RPMI7951 (cell line): ENCODE results near the gene ANKRD9. TPM values are rescaled to one million over a fixed set of nuclear protein-coding genes. Genes with fewer than 3 reads are reported as not detected.

Source experiments
- DNase-seq: peaks from one replicate; pipeline ENCODE4 v3.0.0-alpha.2; 2012; ENCODE audit warnings: low read depth
- total RNA-seq: library from RNA; depleted of rRNA; stranded (reverse); fragments of >200 nt; shearing (Covaris generic); gene quantifications from 2 replicates; pipeline ENCODE4 v1.2.3, GENCODE V29; 2014; rRNA removed

ANKRD9 gene
- total RNA-seq, 1 experiment from 2014 or later: 6.8 TPM

DNA sequence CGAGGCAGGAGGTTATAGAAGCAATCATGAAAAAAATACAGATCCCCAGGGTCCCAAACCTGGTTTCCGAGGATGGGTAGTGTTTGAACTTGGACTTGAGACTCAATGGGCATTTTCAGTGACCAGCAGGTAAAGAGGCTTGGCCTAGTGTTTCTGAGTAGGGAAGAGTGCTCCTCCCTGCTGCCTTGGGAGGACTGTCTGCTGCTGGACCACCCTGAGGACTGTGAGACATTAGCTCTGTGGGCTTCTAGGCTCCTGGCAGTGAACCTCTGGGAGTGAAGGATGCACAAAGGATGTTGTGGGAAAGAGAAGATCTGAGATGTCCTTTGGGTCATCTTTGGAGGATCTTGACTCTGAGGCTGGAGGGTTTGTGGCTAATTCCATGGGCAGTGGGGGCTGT lies 30.5 kb downstream of the ANKRD9 start:
- DNase-seq: no peak

- DNase-seq: no peak
These were observed 34.6 kb downstream of the ANKRD9 start for GRCh38 chr14:102474934-102475333.

- DNase-seq: no peak
These were observed 36.0 kb downstream of the ANKRD9 start for GRCh38 chr14:102473559-102473958.

GRCh38 chr14:102472791-102473150 lies 36.8 kb downstream of the ANKRD9 start:
- DNase-seq: no peak

GRCh38 chr14:102471921-102472790 lies 37.4 kb downstream of the ANKRD9 start:
- DNase-seq: no peak

GRCh38 chr14:102469261-102469660 lies 40.3 kb downstream of the ANKRD9 start:
- DNase-seq: no peak

DNA sequence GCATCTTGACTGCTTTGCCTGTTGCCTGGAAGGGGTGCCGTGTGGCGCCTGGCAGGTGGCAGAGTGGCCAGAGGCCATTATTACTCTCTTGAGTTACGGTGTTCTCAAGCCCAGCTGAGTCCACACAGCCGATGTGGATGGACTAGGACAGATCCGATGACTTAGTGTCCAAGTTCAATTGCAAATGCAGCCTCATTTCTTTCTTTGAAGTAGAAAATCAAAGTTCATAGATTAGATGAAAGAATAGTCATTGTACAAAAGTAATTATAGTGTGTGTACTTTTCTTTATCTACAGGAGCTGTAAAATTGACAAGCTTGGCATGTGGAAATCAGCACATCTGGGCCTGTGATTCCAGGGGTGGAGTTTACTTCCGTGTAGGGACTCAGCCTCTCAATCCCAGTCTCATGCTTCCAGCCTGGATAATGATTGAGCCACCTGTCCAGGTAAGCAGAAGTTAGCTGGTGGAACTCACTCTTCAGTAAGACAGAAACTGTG lies 44.7 kb downstream of the ANKRD9 start:
- DNase-seq: no peak

DNA sequence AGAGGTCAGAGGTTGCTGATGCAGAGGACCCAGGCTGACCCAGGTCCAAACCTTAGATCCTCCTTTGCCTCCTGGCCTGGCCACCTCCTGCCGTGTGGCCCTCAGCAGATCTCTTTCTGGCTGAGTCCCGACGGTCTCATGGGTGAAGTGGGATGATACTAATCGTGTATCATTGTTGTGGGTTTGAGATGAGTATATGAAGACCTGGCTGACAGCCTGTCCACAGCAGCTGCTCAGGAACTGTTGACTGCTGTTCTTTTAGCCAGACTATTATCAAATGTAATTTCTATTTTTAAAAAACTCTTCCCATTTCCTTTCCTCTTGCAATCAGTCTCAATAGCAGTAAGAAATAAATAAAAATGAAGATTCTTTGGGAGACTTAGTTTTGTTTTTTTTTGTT lies 45.6 kb downstream of the ANKRD9 start:
- DNase-seq: no peak

GRCh38 chr14:102462391-102462790 lies 47.2 kb downstream of the ANKRD9 start:
- DNase-seq: no peak

GRCh38 chr14:102461490-102462338 lies 47.9 kb downstream of the ANKRD9 start:
- no peak for DNase-seq

GRCh38 chr14:102457509-102457908 lies 52.1 kb downstream of the ANKRD9 start:
- no peak for DNase-seq

DNA sequence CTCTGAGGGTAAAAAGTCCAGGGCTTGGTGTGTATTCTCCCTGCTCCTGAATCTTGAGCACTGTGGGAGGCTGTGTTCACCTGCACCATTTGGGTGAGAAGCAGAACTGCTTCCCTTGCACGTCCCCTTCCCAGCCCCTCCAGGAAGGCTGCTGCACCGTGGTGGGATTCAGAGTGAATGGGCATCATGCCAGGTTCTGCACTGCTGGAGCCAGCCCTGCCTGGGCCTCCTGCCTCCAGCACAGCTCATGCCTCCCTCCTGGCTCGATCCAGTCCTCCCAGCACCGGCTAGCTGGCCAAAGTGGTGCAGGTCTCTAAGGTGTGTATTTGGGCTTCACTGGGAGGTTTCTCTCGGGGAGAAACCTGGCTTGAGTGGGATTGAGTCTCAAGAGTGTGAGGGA lies 54.9 kb downstream of the ANKRD9 start:
- no peak for DNase-seq

DNA sequence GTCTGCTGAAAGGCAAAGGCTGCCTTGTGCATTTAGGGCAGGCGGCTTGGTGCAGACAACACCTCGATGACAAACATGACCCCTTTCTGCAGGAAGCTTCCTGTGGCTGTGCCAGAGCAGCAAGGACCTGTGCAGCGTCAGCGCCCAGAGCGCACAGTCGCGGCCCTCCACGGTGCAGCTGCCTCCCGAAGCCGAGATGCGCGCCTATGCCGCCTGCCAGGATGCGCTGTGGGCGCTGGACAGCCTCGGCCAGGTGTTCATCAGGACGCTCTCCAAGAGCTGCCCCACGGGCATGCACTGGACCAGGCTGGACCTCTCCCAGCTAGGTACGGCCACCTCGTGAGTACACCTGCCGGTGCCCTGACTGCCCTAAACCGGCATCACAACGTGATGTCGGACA lies 57.3 kb downstream of the ANKRD9 start:
- no peak for DNase-seq

Other genes starting within 250 kb of the ANKRD9 start
- gene MOK, start 204.6 kb downstream of the ANKRD9 start, total RNA-seq: 32.8 and 38.4 TPM in 2 replicates
- gene ZNF839, start 190.0 kb downstream of the ANKRD9 start, total RNA-seq: 2.3 and 4.0 TPM in 2 replicates
- gene CINP, start 146.9 kb downstream of the ANKRD9 start, total RNA-seq: 56.7 and 59.1 TPM in 2 replicates
- 5.0 TPM in 2 replicates for gene TECPR2, start 146.8 kb downstream of the ANKRD9 start, total RNA-seq
- 10.7 and 12.1 TPM in 2 replicates for gene RCOR1, start 82.9 kb upstream of the ANKRD9 start, total RNA-seq